ENCODE measurements around the gene MMP24OS.

Gene MMP24OS

GRCh38 chr20:35238170-35238569 is 39.8 kb downstream of the MMP24OS start:
- no peak for TF ChIP-seq CTCF (IDR thresholded peaks at IDR 0.05; ENCODE audit: low read depth, low read length)
- no peak overlapping the region for H3K4me3 ChIP-seq (ENCODE audit: low read depth, low read length)

- no peak for TF ChIP-seq CTCF (IDR thresholded peaks at IDR 0.05; ENCODE audit: low read depth, low read length)
Observed at GRCh38 chr20:35237486-35237885, 40.4 kb downstream of the MMP24OS start.

GRCh38 chr20:35235881-35236280 is 42.0 kb downstream of the MMP24OS start:
- H3K4me3 ChIP-seq (ENCODE audit: low read depth, low read length), result no peak overlapping the region
- TF ChIP-seq CTCF (IDR thresholded peaks at IDR 0.05; ENCODE audit: low read depth, low read length), result no peak

More at GRCh38 chr20:35237486-35237885, 40.4 kb downstream of the MMP24OS start:
- H3K4me3 ChIP-seq (ENCODE audit: low read depth, low read length), result no peak overlapping the region

GRCh38 chr20:35232575-35232974 is 45.3 kb downstream of the MMP24OS start:
- TF ChIP-seq CTCF (IDR thresholded peaks at IDR 0.05; ENCODE audit: low read depth, low read length), result no peak
- no peak overlapping the region for H3K4me3 ChIP-seq (ENCODE audit: low read depth, low read length)

GRCh38 chr20:35226884-35227681 is 50.8 kb downstream of the MMP24OS start:
- no peak overlapping the region for H3K4me3 ChIP-seq (ENCODE audit: low read depth, low read length)
- no peak for TF ChIP-seq CTCF (IDR thresholded peaks at IDR 0.05; ENCODE audit: low read depth, low read length)
